Activated T-cell treated with anti-CD3 and anti-CD28 coated beads for 24 hours (primary cell): ENCODE data around the gene TP53I3.
"Not testable (repeated sequence)": the region's sequence is repeated elsewhere in the genome, so short reads cannot be mapped to it uniquely, and the experiment has no call there.

Experiments used
- DNase-seq: peaks from one replicate; pipeline ENCODE4 v3.0.0-alpha.2; 2020; ENCODE audit warnings: low read depth

TP53I3 gene, protein sequence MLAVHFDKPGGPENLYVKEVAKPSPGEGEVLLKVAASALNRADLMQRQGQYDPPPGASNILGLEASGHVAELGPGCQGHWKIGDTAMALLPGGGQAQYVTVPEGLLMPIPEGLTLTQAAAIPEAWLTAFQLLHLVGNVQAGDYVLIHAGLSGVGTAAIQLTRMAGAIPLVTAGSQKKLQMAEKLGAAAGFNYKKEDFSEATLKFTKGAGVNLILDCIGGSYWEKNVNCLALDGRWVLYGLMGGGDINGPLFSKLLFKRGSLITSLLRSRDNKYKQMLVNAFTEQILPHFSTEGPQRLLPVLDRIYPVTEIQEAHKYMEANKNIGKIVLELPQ

GRCh38 chr2:24084386-24085199 lies at the start of gene TP53I3:
Gene TP53I3, minus strand, starts transcription at chr2:24084834. Its CDS starts 508 bp downstream, at chr2:24084326.
- DNase-seq: peak; percentile 72

GRCh38 chr2:24132543-24132942 lies 47.9 kb upstream of the TP53I3 start:
- no peak for DNase-seq

DNA sequence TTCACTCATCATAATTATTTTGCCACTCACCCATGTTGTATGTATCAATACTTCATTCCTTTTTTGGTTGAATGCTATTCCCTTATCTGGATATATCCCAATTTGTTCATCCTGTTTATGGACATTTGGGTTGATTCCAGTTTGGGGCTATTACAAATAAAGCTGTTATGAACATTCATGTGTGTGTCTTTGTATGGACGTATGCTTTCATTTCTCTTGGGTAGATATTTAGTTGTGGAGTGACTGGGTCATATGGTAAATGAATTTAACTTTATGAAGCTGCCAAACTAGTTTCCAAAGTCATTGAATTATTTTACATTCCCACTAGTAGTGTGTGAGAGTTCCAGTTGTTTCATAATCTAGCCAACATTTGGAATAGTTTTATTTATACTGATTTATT lies 41.3 kb upstream of the TP53I3 start:
- DNase-seq: no peak

DNA sequence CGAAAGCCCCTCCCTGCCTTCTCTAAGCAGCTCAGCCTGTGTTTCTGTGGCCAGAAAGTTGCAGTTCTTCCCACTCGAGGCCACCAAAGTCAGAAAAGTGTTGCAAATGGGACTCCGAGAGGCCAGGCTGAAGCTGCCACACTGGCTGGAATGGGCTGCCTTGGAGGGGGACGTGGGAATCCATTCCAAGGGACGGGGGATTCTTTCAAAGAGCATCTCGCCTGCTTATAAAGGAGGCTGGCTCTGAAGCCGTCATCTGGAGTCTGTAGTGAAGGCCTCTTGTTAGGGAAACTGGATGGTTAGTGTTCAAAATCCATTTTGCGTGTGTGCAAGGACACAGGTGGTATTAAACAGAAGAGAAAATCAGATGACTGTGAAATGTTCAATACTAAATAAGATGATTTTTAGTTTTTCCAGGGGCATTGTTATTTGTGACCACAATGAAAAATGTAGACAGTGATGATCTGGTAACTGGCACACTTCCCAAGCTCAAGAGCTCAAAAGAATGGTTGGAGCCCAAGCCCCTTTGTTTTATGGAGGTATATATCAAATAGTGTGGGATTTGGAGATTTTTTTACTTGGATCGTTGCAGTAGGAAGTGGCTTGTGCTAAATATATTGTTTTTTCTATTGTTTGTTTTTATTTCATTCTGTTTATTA lies 39.4 kb upstream of the TP53I3 start:
- DNase-seq: no peak

- DNase-seq: peak; percentile 58
Measured at GRCh38 chr2:24123195-24123921, 38.7 kb upstream of the TP53I3 start, which contains the start of the genes FAM228B and PFN4. Gene FAM228B, plus strand, starts transcription at chr2:24123469. Its CDS starts 893 bp downstream, at chr2:24124362. Gene PFN4, minus strand, starts transcription at chr2:24123334. Its CDS starts 799 bp downstream, at chr2:24122535.

DNA sequence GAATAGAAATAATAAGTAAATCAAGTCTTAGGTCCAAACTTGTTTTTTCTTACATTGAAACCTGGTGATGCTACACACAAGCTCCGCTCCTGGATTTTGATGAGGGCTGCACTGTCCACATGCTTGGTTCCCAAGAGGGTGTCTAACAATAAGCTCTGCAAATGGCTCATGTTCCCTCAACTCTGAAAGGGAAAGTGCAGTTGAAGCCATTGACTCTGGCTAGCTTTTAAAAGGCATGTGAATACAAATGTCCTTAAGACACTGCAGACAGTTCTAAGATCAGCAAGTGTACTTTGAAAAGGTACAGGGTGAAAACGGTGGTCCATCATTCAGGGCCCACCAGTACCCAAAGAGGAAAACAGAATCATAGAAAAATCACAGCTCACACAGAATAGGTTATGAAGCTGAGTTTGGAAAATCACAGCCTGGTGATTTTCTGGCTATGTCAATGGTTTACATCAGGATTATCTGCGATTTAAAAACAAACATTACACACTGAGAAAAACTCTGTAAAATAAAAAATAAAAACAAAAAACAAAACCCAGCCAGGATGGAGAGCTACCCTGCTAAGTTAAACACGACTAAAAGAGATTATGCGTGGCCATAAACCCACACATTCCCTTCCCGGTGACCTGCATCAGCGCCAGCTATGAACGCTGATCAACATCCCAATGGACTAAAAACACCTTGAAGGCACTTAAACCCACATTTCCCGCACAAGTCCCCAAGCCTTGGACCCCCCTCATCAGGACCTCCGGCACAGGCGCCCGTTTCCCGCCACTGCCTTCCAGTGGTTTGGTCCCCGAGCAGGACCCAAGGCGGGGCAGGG lies 37.9 kb upstream of the TP53I3 start:
- DNase-seq: no peak

GRCh38 chr2:24121469-24121868 lies 36.8 kb upstream of the TP53I3 start:
- DNase-seq: no peak

GRCh38 chr2:24121066-24121465 lies 36.4 kb upstream of the TP53I3 start:
- DNase-seq: no peak

DNA sequence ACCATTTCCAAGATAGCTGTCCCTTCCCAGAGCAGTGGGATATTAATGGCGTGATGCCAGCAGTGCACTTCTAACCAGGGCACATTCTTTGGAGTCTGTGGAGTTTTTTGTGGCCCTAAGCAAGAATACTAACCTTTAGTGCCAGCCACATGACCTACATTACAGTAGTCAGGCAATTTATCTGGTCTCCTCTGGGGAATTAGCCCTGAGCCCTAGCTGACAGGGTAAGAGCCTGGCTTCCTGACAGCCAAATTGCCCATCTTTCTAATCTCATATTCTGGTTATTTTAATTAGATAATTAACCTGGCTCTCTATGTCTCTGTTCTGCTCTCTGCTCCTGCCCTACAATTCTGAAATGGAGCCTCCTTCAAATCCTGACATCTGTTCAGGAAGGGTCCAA lies 33.3 kb upstream of the TP53I3 start:
- no peak for DNase-seq

GRCh38 chr2:24115057-24115456 lies 30.4 kb upstream of the TP53I3 start:
- DNase-seq: no peak

DNA sequence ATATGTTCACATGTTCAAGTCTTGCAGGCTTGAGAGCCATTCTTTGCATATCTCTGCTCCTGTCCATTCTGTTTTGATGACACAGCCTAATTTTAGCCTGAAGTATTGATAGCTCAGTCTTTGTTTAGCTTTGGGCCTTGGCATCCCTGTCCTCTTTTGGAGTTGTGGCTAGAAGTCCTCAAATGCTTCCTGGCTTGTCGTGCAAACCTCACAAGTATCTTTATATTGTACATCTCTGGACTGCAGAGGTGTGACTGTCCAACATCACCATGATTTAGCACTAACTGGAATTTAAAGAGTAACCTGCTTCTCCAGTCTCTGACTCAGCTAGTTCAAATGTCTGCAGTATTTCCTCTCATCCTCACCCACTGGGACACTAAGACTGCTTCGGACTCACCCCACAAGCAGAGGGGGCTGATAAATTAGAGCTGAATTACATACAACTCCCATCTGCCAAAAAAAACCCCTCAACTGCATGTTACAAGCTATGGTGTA lies 26.8 kb upstream of the TP53I3 start:
- no peak for DNase-seq

- no peak for DNase-seq
Measured at GRCh38 chr2:24110660-24111303, 26.1 kb upstream of the TP53I3 start.

- DNase-seq: not testable (repeated sequence)
Measured at GRCh38 chr2:24109431-24109830, 24.8 kb upstream of the TP53I3 start.

GRCh38 chr2:24107336-24107735 lies 22.7 kb upstream of the TP53I3 start:
- DNase-seq: no peak

DNA sequence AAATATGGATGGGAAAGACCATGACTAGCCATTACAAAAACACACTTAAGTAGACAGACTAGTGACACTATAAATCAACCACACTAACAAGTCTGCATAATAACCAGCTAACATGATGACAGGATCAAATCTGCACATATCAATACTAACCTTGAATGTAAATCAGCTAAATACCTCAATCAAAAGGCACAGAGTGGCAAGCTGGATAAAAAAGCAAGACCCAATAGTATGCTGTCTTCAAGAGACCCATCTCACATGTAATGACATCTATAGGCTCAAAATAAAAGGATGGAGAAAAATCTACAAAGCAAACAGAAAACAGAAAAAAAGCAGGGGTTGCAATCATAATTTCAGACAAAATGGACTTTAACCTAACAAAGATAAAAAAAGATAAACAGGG lies 22.2 kb upstream of the TP53I3 start:
- DNase-seq: no peak

GRCh38 chr2:24105816-24106215 lies 21.2 kb upstream of the TP53I3 start:
- no peak for DNase-seq

DNA sequence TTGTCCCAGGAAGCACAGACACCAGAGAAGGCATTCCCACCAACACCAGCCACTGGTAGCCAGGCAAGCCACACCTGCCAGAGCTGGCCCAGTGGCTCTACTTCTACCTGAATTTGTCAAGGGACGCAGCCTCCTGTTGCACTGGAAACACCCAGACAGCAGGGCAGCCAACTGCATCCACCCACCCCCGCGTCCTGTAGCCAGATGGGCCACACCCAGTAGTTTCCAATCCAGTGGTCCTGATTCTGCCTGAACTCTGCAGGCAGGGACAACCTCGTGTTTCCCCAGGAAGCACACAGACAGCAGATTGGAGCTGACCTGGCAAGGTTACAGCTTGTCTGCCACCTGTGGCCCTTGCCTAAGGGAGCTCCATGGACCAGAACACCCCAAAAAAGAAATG lies 20.3 kb upstream of the TP53I3 start:
- no peak for DNase-seq

DNA sequence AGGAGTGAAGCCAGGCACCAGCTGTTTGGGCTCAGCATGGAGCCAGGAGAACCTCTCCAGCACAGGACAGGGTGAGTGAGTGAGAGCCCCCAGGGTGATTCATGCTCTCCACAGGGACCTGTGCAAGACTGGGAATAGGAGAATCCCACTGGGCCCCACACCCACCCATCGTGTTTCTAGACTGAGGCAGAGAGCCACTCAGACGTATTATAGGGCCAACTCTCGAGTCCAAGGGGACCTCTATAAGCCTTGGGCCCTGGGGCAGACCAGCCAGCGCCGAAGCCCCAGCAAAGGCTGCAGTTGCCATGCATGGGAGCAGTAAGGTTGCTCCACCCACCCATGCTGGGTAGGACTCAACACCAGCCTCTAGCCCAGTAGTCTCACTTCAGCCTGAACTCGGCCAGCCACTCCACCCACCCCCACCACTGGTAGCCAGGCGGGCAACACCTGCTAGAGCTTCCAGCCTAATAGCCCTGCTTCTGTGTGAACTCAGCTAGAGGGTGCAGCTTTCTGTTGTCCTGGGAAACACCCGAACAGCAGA lies 19.5 kb upstream of the TP53I3 start:
- no peak for DNase-seq

- DNase-seq: no peak
Measured at GRCh38 chr2:24102677-24103076, 18.0 kb upstream of the TP53I3 start.

- no peak for DNase-seq
Measured at GRCh38 chr2:24101992-24102391, 17.4 kb upstream of the TP53I3 start.
